ENCODE measurements around the gene PDZK1IP1. TPM values are rescaled to one million over a fixed set of nuclear protein-coding genes. Genes with fewer than 3 reads are reported as not detected.

The PDZK1IP1 gene
- total RNA-seq, 1 donor from 2014 or later: not detected

DNA sequence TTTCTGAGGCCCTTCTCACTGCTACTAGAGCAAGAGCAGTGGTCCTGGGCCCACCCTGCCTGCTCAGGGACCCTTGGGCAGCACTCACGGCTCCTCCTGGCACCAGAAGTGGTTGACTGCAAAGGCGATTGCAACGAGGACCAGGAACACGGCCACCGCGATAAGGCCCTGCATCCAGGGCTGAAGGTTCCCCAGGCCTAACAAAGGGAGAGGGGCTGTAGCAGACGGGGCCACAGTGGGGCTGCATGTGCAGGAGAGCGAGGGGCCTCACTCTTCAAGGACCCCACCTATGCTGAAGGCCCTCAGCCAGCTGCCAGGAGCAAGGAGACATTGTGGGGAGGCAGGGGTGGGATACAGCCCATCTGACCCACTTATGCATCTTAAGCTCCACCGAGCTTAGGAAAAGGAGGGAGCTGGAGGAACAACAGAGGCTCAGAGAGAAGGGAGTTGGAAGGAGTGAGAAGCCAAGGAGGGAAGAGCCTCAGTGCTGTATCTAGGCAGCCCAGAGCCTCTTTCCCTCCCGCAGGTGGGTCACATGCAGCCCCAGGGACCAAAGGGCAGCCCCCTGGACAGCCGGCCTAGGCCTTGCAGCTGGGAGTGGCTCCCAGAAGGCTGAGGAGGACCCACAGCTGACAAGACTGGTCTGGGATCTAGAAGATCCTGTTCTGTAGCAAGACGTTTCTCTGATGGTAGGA lies 2.5 kb downstream of the PDZK1IP1 start:
- Mint-ChIP-seq H3K4me1 (ENCODE audit: low read depth) (no peaks in the 10 kb centered on the region), H3K27ac (no peak overlapping the region), H3K27me3 (ENCODE audit: insufficient read depth) (peaks cover 5% of the 10 kb centered on the region), H3K36me3 (ENCODE audit: low read depth) (no peaks in the 10 kb centered on the region), H3K9me3 (no peaks in the 10 kb centered on the region), H3K4me3 (no peak overlapping the region)
- no peak for DNase-seq (ENCODE audit: low spot score)
- intact Hi-C loops (cut with micrococcal nuclease): no loop called here

- H3K4me1 Mint-ChIP-seq (ENCODE audit: low read depth): no peaks in the 10 kb centered on the region
- intact Hi-C loops (cut with micrococcal nuclease): no loop called here
- peaks cover 6% of the 10 kb centered on the region for H3K27me3 Mint-ChIP-seq (ENCODE audit: insufficient read depth)
- no peak overlapping the region for H3K27ac Mint-ChIP-seq
- DNase-seq (ENCODE audit: low spot score): no peak
- H3K36me3 Mint-ChIP-seq (ENCODE audit: low read depth): no peaks in the 10 kb centered on the region
- no peaks in the 10 kb centered on the region for H3K9me3 Mint-ChIP-seq
- no peak overlapping the region for H3K4me3 Mint-ChIP-seq
Measured at GRCh38 chr1:47186267-47187185, 3.3 kb downstream of the PDZK1IP1 start.

GRCh38 chr1:47184822-47185677 lies 4.8 kb downstream of the PDZK1IP1 start:
- H3K36me3 Mint-ChIP-seq (ENCODE audit: low read depth): no peaks in the 10 kb centered on the region
- intact Hi-C loops (cut with micrococcal nuclease): no loop called here

DNA sequence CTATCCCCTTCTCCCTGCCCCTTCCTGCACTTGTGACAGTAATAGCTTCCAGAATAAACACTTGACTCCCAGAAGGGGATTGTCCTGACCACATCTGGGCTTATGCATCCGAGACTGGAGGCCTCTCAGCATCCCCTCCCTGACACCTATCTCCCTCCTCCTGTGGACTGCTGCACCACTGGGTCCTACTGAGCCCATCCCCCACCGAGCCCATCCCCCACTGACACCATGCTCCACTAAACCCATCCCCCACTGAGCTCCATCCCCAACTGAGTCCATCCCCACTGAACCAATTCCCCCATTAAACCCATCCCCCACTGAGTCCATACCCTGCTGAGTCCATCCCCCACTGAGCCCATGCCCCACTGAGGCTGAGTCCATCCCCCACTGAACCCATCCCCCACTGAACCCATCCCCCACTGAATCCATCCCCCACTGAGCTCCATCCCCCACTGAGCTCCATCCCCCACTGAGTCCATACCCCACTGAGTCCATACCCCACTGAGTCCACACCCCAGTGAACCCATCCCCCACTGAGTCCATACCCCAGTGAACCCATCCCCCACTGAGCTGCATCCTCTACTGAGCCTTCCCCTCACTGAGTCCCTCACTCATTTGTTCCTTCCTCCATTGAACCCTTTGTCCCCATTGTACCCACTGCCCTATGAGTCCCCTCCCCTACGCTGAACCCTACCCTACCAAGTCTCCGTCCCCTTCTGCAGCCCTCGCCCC lies 5.6 kb downstream of the PDZK1IP1 start:
- DNase-seq (ENCODE audit: low spot score): no peak
- intact Hi-C loops (cut with micrococcal nuclease): no loop called here
- H3K36me3 Mint-ChIP-seq (ENCODE audit: low read depth): no peaks in the 10 kb centered on the region
- H3K4me1 Mint-ChIP-seq (ENCODE audit: low read depth): peaks cover 6% of the 10 kb centered on the region
- peaks cover 17% of the 10 kb centered on the region for H3K27me3 Mint-ChIP-seq (ENCODE audit: insufficient read depth)
- H3K27ac Mint-ChIP-seq: no peak overlapping the region
- H3K4me3 Mint-ChIP-seq: no peak overlapping the region
- H3K9me3 Mint-ChIP-seq: no peaks in the 10 kb centered on the region

More at GRCh38 chr1:47184822-47185677, 4.8 kb downstream of the PDZK1IP1 start:
- no peak overlapping the region for H3K4me3 Mint-ChIP-seq
- H3K27ac Mint-ChIP-seq: no peak overlapping the region
- no peaks in the 10 kb centered on the region for H3K9me3 Mint-ChIP-seq
- peaks cover 12% of the 10 kb centered on the region for H3K27me3 Mint-ChIP-seq (ENCODE audit: insufficient read depth)
- H3K4me1 Mint-ChIP-seq (ENCODE audit: low read depth): no peaks in the 10 kb centered on the region
- DNase-seq (ENCODE audit: low spot score): no peak

- Mint-ChIP-seq H3K4me3 (no peak overlapping the region), H3K27ac (no peak overlapping the region), H3K36me3 (ENCODE audit: low read depth) (no peaks in the 10 kb centered on the region), H3K9me3 (no peaks in the 10 kb centered on the region), H3K4me1 (ENCODE audit: low read depth) (peaks cover 13% of the 10 kb centered on the region), H3K27me3 (ENCODE audit: insufficient read depth) (peaks cover 18% of the 10 kb centered on the region)
- DNase-seq (ENCODE audit: low spot score): no peak
- intact Hi-C loops (cut with micrococcal nuclease): no loop called here
Measured at GRCh38 chr1:47183308-47184089, 6.3 kb downstream of the PDZK1IP1 start.

DNA sequence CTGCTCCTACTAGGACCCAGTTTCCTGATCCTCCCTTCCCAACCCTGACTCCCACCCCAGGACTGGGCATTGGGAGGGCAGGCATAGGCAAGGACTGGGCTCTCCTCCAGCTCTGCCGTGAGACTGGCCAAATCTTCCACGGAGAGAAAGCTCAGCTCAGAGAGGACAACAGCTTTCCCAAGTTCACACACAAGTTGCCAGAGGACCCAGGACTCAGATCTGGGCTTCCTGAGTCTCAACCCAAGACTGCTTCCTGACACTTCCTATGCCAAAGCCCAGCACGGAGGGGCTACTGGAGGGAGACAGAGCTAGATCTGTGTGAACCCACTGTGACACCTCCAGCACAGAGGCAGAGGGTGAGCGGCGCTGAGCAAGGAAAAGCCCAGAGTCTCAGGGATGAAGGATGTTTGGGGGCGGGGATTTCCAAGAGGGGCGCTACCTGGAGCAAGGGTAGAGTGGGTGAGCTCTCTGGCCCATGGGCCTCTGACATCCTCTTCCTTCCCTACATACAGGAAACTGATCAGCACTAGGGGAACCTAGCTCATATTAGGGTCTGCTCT lies 7.1 kb downstream of the PDZK1IP1 start:
- intact Hi-C loops (cut with micrococcal nuclease): no loop called here
- no peak for DNase-seq (ENCODE audit: low spot score)
- Mint-ChIP-seq H3K36me3 (ENCODE audit: low read depth) (no peaks in the 10 kb centered on the region), H3K4me1 (ENCODE audit: low read depth) (peaks cover 13% of the 10 kb centered on the region), H3K27me3 (ENCODE audit: insufficient read depth) (peaks cover 18% of the 10 kb centered on the region), H3K4me3 (no peak overlapping the region), H3K9me3 (no peaks in the 10 kb centered on the region), H3K27ac (no peak overlapping the region)

DNA sequence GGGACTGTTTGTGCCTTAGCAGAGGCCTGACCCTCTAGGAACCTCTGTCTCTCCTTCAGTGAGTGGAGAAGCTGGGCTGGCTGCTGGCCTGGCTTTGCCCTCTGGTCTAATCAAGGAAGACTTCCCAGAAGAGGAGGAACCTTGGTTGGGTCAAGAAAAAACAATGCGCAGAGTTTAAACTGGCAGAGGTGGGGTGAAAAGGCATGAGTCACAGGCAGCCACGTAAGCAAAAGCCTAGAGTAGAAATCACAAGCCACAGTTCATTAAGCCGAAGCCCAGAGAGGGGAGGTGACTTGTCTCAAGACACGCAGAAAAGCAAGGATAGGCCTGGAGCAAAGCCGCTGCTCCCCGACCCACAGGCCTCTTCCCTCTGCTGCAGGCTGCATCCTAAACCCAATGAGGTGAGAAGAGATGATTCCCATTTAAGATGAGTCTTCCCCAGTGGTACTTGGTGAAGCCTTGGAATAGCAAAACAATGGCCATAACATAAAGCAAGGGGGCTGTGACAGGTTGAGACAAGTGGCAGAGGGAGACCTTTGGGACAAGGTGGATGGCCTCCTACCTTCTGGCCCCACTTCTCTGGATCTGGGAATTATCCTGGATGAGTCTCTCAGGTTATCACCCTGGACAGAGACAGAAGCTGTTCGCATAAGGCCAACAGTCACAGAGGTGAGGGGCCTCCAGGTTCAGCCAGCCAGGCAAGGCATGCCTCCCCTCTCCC lies 7.7 kb downstream of the PDZK1IP1 start:
- Mint-ChIP-seq H3K27ac (no peak overlapping the region), H3K9me3 (no peaks in the 10 kb centered on the region), H3K4me3 (no peak overlapping the region), H3K4me1 (ENCODE audit: low read depth) (peaks cover 13% of the 10 kb centered on the region), H3K36me3 (ENCODE audit: low read depth) (no peaks in the 10 kb centered on the region), H3K27me3 (ENCODE audit: insufficient read depth) (peaks cover 20% of the 10 kb centered on the region)
- intact Hi-C loops (cut with micrococcal nuclease): no loop called here
- no peak for DNase-seq (ENCODE audit: low spot score)

GRCh38 chr1:47181095-47181954 lies 8.5 kb downstream of the PDZK1IP1 start:
- H3K4me3 Mint-ChIP-seq: no peak overlapping the region
- H3K9me3 Mint-ChIP-seq: no peaks in the 10 kb centered on the region
- intact Hi-C loops (cut with micrococcal nuclease): no loop called here
- no peaks in the 10 kb centered on the region for H3K36me3 Mint-ChIP-seq (ENCODE audit: low read depth)
- H3K27me3 Mint-ChIP-seq (ENCODE audit: insufficient read depth): peaks cover 20% of the 10 kb centered on the region
- peaks cover 13% of the 10 kb centered on the region for H3K4me1 Mint-ChIP-seq (ENCODE audit: low read depth)
- no peak for DNase-seq (ENCODE audit: low spot score)
- no peak overlapping the region for H3K27ac Mint-ChIP-seq

DNA sequence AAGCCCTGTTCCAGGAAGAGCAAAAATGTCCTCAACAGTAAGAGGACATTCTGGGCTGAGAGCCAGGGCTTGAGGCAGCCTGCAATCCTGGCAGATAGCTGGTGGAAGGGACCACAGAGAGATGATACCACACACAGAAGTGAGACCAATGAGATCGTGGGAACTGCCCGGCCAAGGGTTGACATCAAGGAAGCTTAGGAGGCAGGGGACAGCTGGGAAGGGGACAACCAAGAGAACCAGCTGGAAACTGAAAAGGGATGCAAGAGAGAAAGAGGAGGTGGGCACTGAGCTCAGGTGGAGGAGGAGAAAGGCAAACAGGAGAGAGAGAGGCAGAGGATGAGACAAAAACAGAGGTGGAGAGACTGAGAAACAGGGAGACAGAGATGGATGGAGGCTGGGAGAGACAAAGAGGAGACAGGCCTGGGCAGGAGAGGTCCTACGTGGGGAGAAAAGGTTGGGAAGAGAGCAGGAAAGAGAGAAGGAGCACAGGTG lies 9.2 kb downstream of the PDZK1IP1 start:
- Mint-ChIP-seq H3K4me1 (ENCODE audit: low read depth) (peaks cover 13% of the 10 kb centered on the region), H3K9me3 (no peaks in the 10 kb centered on the region), H3K36me3 (ENCODE audit: low read depth) (no peaks in the 10 kb centered on the region), H3K27ac (no peak overlapping the region), H3K27me3 (ENCODE audit: insufficient read depth) (peaks cover 20% of the 10 kb centered on the region), H3K4me3 (no peak overlapping the region)
- DNase-seq (ENCODE audit: low spot score): no peak
- intact Hi-C loops (cut with micrococcal nuclease): no loop called here

- Mint-ChIP-seq H3K9me3 (no peaks in the 10 kb centered on the region), H3K4me1 (ENCODE audit: low read depth) (peaks cover 13% of the 10 kb centered on the region), H3K27ac (no peak overlapping the region), H3K4me3 (no peak overlapping the region), H3K27me3 (ENCODE audit: insufficient read depth) (peaks cover 23% of the 10 kb centered on the region), H3K36me3 (ENCODE audit: low read depth) (no peaks in the 10 kb centered on the region)
- DNase-seq (ENCODE audit: low spot score): no peak
- intact Hi-C loops (cut with micrococcal nuclease): loop anchor here (1.0 kb wide), 3 partner anchors 82 to 256 kb away; no protein-coding TSS in a partner anchor
Measured at GRCh38 chr1:47179988-47180563, 9.8 kb downstream of the PDZK1IP1 start.
